Right atrium auricular region (tissue), 2 donors: Measurements from ENCODE around the gene PRADC1. TPM values are rescaled to one million over a fixed set of nuclear protein-coding genes. Genes with fewer than 3 reads are reported as not detected.
A peak's percentile ranks its signal among the peaks of the same experiment; 100 is the strongest.

Experiments used
- DNase-seq: peaks from one replicate; pipeline ENCODE4 v3.0.0-alpha.2; 2019; ENCODE audit warnings: low spot score
- H3K27ac ChIP-seq, 2 donors: fragments of 200-600 bp; sonication (generic); 1 replicate in 1 of 2; 2 replicates in 1 of 2; pipeline ENCODE4 v1.5.1; 2016 to 2019
- H3K27me3 ChIP-seq, 2 donors: fragments of 200-600 bp; sonication (generic); one replicate each; pipeline versions ENCODE4 v1.5.1 to v1.6.0; 2017 to 2019
- H3K36me3 ChIP-seq: fragments of 200-600 bp; sonication (generic); one replicate; pipeline ENCODE4 v1.5.1; 2016
- H3K4me1 ChIP-seq, 2 donors: fragments of 200-600 bp; sonication (generic); one replicate each; pipeline versions ENCODE4 v1.5.1 to v1.6.0; 2017 to 2019
- H3K4me3 ChIP-seq, 2 donors: fragments of 200-600 bp; sonication (generic); 1 replicate in 1 of 2; 2 replicates in 1 of 2; pipeline ENCODE4 v1.5.1; 2017 to 2019; ENCODE audit warnings: mild to moderate bottlenecking in 1 of 2, moderate library complexity in 1 of 2
- H3K9me3 ChIP-seq, 2 donors: fragments of 200-600 bp; sonication (generic); one replicate each; pipeline ENCODE4 v1.5.1; 2019
- total RNA-seq, 2 donors: library from RNA; depleted of rRNA; stranded (reverse); fragments of >200 nt; gene quantifications; one replicate each; pipeline ENCODE4 v1.1.0, GENCODE V29; 2016
- TF ChIP-seq, protein P1 (sequence below), 2 donors: fragments of 200-600 bp; sonication (generic); IDR thresholded peaks; one replicate each; pipeline ENCODE4 v1.5.1; 2019; ENCODE audit warnings: antibody characterized with exemption in 2 of 2

Gene PRADC1
- total RNA-seq, 2 donors from 2014 or later, result 49.5 to 124 TPM

DNA sequence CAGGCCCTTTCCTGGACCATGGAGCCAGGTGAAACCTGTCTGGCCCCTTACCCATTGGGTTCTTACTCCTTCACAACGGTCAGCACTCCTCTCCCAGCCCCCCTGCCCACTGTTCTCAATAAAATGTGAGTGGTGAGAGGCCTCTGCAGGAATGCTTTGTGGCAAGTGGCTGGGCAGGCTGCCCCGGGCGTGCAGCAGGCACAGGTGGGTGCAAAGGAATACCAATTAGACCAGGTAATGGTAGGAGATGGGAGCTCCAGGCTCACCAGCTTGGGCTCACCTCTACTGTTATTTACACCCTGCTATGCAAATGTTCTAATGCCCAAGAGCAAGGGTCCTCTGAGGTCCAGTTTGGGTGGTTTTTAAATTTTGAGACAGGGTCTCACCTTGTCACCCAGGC lies 6.0 kb downstream of the PRADC1 start:
- Histone ChIP-seq H3K27ac (no peak overlapping the region), H3K4me3 (no peak overlapping the region), H3K9me3 (no peaks in the 10 kb centered on the region), H3K27me3 (no peaks in the 10 kb centered on the region), H3K36me3 (peaks cover 62% of the 10 kb centered on the region), H3K4me1 (no peaks in the 10 kb centered on the region)
- TF ChIP-seq, protein P1, sequence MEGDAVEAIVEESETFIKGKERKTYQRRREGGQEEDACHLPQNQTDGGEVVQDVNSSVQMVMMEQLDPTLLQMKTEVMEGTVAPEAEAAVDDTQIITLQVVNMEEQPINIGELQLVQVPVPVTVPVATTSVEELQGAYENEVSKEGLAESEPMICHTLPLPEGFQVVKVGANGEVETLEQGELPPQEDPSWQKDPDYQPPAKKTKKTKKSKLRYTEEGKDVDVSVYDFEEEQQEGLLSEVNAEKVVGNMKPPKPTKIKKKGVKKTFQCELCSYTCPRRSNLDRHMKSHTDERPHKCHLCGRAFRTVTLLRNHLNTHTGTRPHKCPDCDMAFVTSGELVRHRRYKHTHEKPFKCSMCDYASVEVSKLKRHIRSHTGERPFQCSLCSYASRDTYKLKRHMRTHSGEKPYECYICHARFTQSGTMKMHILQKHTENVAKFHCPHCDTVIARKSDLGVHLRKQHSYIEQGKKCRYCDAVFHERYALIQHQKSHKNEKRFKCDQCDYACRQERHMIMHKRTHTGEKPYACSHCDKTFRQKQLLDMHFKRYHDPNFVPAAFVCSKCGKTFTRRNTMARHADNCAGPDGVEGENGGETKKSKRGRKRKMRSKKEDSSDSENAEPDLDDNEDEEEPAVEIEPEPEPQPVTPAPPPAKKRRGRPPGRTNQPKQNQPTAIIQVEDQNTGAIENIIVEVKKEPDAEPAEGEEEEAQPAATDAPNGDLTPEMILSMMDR (IDR thresholded peaks at IDR 0.05), result no peak
- DNase-seq, result no peak

DNA sequence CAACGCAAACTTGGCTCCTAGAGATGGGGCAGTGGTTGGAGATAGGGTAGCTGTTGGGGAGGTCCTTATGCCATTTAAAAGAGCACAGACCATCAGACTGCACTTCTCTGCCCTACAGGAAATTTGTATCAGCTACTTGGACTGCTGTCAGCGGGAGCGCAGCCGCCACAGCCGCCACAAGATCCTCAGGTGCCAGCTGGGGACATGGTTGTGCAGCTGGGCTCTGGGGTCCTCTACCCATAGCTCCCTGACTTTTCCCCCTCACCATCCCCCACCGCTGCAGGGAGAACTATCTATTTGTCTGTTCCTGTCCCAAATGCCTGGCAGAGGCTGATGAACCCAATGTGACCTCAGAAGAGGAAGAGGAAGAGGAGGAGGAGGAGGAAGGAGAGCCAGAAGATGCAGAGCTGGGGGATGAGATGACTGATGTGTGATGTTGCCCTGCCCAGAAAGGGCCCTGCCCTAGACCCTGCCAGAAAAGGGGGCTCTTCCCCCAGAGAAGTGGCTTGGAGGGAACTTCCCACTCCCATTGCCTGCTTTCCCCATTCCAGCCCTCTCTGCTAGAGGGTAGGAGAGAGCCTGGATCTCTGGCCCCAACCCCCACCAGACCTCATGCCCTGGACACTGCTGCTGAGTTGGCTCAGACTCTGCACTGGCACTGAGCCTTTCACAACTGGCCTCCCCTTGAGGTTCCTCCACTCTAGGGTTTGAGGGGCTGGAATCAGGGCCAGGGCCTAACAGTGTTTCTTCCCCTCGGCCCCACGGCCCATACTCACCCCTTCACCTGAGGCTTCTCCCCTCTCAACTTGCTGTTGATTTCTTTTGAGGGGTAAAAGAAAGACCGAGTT lies 7.3 kb downstream of the PRADC1 start:
- DNase-seq, result no peak
- no peak overlapping the region for H3K27ac ChIP-seq
- peaks cover 75% of the 10 kb centered on the region for H3K36me3 ChIP-seq

DNA sequence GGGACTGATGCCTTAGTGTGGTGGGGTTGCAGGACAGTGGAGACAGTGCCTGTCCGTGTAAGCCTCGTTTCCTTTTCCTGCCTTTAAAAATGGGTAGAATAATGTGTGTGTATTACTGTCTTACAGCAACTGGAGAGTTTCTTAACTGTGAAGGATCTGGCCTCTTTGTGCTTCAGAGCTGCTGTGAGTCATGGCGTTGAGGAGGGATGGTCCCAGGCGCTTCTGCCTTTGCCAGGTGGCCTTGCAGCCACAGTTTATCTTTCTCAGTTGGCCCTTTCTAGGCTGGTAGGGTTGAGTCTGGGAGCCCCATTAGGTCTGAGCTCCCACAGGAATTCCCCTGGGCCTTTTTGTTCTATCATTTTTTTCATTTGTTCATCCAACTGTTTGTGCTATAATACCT lies 9.2 kb downstream of the PRADC1 start:
- DNase-seq, result no peak
- Histone ChIP-seq H3K36me3 (peaks cover 79% of the 10 kb centered on the region), H3K4me1 (peaks cover 0 to under 1% of the 10 kb centered on the region in 2 donors), H3K9me3 (no peaks in the 10 kb centered on the region), H3K27ac (no peak overlapping the region), H3K4me3 (no peak overlapping the region), H3K27me3 (no peaks in the 10 kb centered on the region)
- TF ChIP-seq, protein P1 (IDR thresholded peaks at IDR 0.05), result no peak

More for the DNA sequence above, 7.3 kb downstream of the PRADC1 start:
- no peaks in the 10 kb centered on the region for H3K9me3 ChIP-seq
- H3K27me3 ChIP-seq, result no peaks in the 10 kb centered on the region
- no peaks in the 10 kb centered on the region for H3K4me1 ChIP-seq
- TF ChIP-seq, protein P1 (IDR thresholded peaks at IDR 0.05), result no peak
- H3K4me3 ChIP-seq, result no peak overlapping the region

DNA sequence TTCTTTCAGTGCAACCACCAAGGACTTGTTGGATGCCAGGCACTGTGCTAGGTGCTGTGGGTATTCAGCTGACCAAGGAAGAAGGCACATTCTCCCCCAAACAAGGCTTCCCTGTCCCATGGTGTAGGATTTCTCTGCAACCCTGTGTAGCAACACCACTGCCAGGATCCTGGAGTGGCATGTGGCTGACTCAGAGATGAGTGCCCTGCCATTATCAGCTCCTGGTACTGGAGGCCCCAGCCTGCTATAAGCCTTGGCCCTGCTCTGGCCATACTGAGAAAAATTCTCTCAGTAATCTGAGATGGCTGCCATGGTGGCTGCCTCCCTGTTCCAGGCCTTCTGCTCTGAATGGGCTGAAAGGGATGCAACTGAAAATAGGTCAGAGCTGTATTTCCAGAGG lies 14.7 kb downstream of the PRADC1 start:
- Histone ChIP-seq H3K4me3 (no peak overlapping the region), H3K9me3 (no peaks in the 10 kb centered on the region), H3K27me3 (no peaks in the 10 kb centered on the region), H3K27ac (peak overlapping the region in 1 of 2 donors; percentile 45), H3K36me3 (peaks cover 42% of the 10 kb centered on the region), H3K4me1 (peaks cover 0 to 23% of the 10 kb centered on the region in 2 donors)
- DNase-seq, result no peak
- TF ChIP-seq, protein P1 (IDR thresholded peaks at IDR 0.05), result no peak

DNA sequence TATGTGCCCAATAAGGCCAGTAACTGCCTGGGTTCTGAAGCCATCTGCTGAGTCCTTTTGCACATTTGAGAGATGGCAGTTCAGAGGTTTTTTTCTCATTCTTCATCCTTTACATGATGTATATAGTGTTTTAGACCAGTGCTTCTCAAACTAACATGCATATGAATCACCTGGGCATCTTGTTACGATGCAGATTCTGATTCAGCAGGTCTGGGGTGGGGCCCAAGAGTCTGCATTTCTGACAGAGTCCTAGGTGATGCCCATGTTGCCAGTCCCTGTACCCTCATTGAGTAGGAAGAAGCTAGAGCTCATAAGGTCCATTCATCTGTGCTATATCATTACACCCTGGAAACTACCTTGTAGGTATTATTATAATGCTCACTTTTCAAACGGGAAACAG lies 15.2 kb downstream of the PRADC1 start:
- Histone ChIP-seq H3K27me3 (no peaks in the 10 kb centered on the region), H3K36me3 (peaks cover 37% of the 10 kb centered on the region), H3K4me3 (no peak overlapping the region), H3K27ac (no peak overlapping the region), H3K9me3 (no peaks in the 10 kb centered on the region), H3K4me1 (peaks cover 0 to 24% of the 10 kb centered on the region in 2 donors)
- TF ChIP-seq, protein P1 (IDR thresholded peaks at IDR 0.05), result no peak
- DNase-seq, result no peak
